CD4-positive, alpha-beta T cell treated with Interleukin-10 for 1 hour (primary cell): Measurements from ENCODE around the gene SLC12A3.
"Not testable (repeated sequence)": the region's sequence is repeated elsewhere in the genome, so short reads cannot be mapped to it uniquely, and the experiment has no call there.

Experiments
- DNase-seq: peaks from one replicate; pipeline ENCODE4 v3.0.0-alpha.2; 2020

The SLC12A3 gene

DNA sequence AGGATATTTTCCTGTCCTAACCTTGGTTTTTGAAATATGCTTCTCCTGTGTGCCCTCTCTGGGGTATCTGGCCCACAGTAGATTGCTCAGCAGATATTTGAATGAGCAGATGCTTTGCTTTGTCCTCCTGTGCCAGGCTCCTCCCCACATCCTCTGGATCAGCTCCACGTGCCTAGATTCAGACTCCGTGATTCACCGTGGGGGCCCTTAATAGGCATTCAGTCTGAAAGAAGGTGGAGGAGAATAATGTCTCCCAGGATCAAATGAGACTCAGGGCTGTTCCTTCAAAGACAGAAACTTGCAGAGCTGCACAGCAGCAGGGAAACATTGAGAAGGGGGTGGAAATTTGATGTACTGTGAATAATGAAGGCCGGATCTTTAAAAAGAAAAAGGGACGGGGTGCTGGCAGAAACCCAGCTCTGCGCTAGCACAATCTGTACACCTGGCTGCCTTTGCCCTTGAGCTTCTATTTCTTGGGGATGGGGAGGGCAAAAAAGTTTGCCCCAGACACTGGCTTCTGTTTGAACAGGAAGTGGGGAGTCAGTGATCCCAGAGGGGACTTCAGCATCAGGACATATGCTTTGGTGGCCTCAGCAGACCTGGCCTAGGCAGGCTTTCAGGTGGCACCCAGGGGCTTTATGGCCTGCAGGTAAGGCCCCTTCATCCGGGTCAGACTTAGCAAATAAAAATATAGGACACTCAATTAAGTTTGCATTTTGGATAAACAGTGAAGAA, 15.9 kb upstream of the SLC12A3 start:
- DNase-seq: no peak

- DNase-seq: no peak
Observed at GRCh38 chr16:56849690-56850680, 15.0 kb upstream of the SLC12A3 start.

DNA sequence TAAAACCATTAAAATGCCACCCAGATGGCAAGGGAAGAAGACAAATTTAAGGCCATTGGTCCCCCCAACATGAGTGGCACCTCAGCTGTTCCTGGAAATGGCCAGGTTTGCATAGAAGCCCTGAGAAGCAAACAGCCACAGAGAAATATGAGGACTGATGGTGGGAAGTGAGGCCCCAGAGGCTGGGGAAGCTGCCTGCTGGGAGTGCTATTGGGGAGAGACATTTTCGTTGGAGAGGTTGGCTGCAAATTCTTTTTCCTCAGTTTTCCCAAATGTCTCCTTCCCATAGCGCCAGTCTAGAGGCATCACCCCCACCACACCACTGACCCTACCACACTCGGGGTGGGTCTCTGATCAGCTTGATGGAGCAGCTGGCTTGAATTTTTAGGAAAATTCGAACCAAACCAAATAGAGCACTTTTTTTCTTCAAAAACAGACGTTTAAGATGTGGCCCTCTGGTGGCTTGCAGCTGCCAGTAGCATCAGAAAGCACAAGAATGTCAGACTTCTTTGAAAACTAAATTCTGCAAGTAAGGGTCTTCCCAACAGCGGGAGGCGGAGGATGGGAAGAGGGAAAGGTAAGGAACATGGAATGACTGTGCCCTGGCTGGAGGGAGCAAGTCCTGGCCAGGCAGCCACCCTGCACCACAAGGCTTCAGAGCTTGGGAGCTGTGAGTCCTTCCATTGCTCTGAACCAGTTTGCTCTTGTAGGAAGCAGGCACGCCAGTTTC, 13.2 kb upstream of the SLC12A3 start:
- no peak for DNase-seq

- DNase-seq: no peak
Observed at GRCh38 chr16:56852401-56852730, 12.6 kb upstream of the SLC12A3 start.

GRCh38 chr16:56852968-56853367, 12.0 kb upstream of the SLC12A3 start:
- DNase-seq: no peak

DNA sequence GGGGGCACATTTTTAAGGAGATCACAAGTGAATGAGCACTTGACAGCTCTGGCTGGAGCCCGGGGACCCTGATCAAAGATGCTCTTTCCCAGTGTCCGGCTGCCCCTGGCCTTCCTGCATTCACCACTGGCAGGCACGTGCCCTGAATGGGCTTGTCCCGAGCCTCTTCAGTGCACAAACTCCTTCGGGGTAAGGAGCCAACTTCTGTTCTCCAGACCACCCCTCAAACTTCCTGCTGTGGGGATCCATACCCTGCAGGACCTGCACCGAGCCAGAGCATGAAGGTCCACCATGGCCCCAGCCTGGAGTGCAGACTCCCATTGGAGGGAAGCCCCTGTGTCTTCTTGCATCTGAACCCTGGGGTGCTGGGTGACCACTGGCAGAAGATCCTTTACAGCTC, 9.8 kb upstream of the SLC12A3 start:
- DNase-seq: no peak

DNA sequence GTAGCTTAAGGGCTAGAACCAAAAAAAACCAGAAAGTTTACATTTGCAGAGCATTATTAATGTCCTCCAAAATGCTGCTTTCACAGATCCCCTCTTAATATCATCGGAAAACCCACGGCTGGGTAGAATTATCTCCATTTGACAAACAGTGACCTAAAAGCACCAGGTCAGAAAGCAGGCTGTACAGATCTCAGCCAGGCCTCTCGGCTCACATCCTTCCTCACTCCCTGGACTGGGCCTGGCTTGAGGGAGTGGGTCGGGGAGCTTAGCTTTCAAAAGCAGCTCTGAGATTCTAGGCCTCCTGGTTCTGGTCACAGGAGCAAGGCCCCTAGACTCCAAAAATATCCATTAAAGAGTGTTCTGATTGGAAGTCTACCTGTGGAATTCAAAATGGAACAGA, 9.1 kb upstream of the SLC12A3 start:
- no peak for DNase-seq

DNA sequence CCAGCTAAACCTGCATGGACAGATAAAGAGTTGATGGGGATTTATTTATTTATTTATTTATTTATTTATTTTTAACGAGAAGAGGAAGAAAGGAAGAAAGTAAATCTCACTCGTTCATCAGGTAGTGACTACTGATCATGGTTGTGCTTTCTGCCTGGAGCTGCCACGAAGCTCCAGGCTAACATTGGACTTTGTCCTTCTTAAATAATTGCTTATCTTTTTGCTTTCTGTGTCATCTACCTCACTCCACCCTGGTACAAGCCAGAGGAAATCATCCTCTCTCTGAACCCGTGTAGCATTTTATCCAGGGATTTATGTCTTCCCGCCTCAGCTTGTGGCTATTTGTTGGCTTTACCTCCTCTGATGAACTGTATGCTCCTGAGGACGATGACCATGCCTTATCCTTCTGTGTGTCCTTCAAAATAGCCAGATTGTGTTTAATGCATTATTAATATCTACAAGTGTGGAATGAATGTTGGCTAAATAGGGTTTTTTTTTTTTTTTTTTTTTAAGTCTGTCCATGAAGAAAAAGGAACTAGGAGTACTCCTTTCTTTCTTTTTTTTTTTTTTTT, 8.0 kb upstream of the SLC12A3 start:
- no peak for DNase-seq

- DNase-seq: no peak
Observed at GRCh38 chr16:56858374-56858773, 6.6 kb upstream of the SLC12A3 start.

DNA sequence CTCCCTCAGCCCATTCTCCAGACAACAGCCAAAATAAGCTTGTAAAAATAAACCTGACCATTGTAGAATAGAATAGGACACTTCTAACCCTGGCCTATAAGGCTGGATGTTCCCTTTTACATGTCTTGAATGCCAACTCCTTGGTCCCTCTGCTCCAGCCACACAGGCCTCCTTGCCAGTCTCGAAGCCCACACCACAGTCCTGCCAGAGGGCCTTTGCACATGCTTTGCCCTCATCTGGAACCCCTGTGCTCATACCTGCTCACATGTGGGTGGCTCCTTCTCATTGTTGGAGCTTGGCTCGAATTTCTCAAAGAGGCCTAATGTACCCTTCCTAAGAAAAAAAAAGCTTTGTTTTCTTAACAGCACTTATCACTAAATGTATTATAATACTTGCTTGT, 5.4 kb upstream of the SLC12A3 start:
- DNase-seq: no peak

GRCh38 chr16:56860226-56861020, 4.6 kb upstream of the SLC12A3 start:
- DNase-seq: peak; percentile 66

GRCh38 chr16:56861092-56861610, 3.9 kb upstream of the SLC12A3 start:
- no peak for DNase-seq

DNA sequence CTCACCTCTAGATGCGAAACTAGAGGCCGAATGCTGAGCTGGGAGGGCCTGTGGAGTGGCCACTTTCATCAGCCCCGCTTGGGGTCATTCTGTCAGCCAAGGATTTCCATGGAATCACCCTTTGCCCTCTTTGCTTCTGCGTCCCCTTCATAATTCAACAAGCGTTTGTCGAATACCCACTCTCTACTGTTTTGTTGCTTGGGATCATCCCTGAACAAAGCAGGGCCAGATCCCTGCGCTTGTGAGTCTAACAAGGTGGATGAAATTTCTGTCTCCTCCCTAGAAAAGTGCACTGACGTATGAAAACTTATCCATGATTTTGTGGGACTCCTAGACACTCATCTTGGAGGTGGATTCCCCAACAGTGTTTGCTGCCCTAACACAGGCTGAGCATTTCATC, 3.3 kb upstream of the SLC12A3 start:
- no peak for DNase-seq

- DNase-seq: peak; percentile 17
Observed at GRCh38 chr16:56862776-56863175, 2.2 kb upstream of the SLC12A3 start.

GRCh38 chr16:56865394-56866062, 521 bp downstream of the SLC12A3 start:
- DNase-seq: no peak

- peak; percentile 69 for DNase-seq
Observed at GRCh38 chr16:56866955-56867830, 2.2 kb downstream of the SLC12A3 start.

GRCh38 chr16:56868175-56868574, 3.2 kb downstream of the SLC12A3 start:
- DNase-seq: no peak

DNA sequence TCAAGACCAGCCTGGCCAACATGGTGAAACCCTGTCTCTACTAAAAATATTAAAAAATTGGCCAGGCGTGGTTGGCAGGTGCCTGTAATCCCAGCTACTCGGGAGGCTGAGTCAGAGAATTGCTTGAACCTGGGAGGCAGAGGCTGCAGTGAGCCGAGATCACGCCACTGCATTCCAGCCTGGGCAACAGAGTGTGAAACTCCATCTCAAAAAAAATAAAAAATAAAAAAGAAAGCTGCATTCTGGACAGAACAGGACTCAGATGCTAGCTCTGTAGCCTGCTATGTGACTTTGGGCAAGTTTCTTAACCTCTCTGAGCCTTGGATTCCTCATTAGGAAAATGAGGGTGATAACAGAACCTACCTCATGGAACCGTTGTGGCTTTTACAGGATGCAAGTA, 3.8 kb downstream of the SLC12A3 start:
- DNase-seq: not testable (repeated sequence)

GRCh38 chr16:56869513-56870275, 4.7 kb downstream of the SLC12A3 start:
- peak; percentile 40 for DNase-seq
